Measurements from ENCODE around the gene STARD8. TPM values are rescaled to one million over a fixed set of nuclear protein-coding genes. Genes with fewer than 3 reads are reported as not detected.
A peak's percentile ranks its signal among the peaks of the same experiment; 100 is the strongest.
"Not testable (repeated sequence)": the region's sequence is repeated elsewhere in the genome, so short reads cannot be mapped to it uniquely, and the experiment has no call there.

STARD8 gene
- total and polyA plus RNA-seq, 5 experiments from 2014 or later = 0.14 to 0.31 TPM; not detected in 3

- Mint-ChIP-seq H3K36me3 (no peaks in the 10 kb centered on the region), H3K9me3 (no peaks in the 10 kb centered on the region), H3K27me3 (peaks cover 5 to 29% (median 13%) of the 10 kb centered on the region in 5 donors), H3K4me3 (no peak overlapping the region), H3K4me1 (peaks cover 5 to 17% (median 7%) of the 10 kb centered on the region in 4 donors), H3K27ac (no peak overlapping the region)
- POLR2A ChIA-PET = no interaction called here
- DNase-seq = no peak
- no peak for ATAC-seq
Observed at GRCh38 chrX:68684919-68685304, 37.4 kb downstream of the STARD8 start.

GRCh38 chrX:68685685-68686084, 38.2 kb downstream of the STARD8 start:
- POLR2A ChIA-PET = no interaction called here
- no peak for ATAC-seq

GRCh38 chrX:68686097-68686977, 38.9 kb downstream of the STARD8 start:
- POLR2A ChIA-PET = no interaction called here
- peaks cover 5 to 17% (median 7%) of the 10 kb centered on the region in 4 donors for H3K4me1 Mint-ChIP-seq

More at GRCh38 chrX:68685685-68686084, 38.2 kb downstream of the STARD8 start:
- no peak for DNase-seq
- H3K27me3 Mint-ChIP-seq = peaks cover 5 to 29% (median 13%) of the 10 kb centered on the region in 5 donors
- H3K27ac Mint-ChIP-seq = no peak overlapping the region
- no peaks in the 10 kb centered on the region for H3K9me3 Mint-ChIP-seq
- H3K36me3 Mint-ChIP-seq = no peaks in the 10 kb centered on the region
- H3K4me3 Mint-ChIP-seq = peak overlapping the region in 9 of 10 donors; percentile 26 to 72 (median 54)
- H3K4me1 Mint-ChIP-seq = peaks cover 5 to 17% (median 7%) of the 10 kb centered on the region in 4 donors

GRCh38 chrX:68688931-68689330, 41.5 kb downstream of the STARD8 start:
- H3K36me3 Mint-ChIP-seq, H3K9me3 Mint-ChIP-seq, POLR2A ChIA-PET, DNase-seq, H3K4me3 Mint-ChIP-seq, H3K27ac Mint-ChIP-seq, ATAC-seq: not testable (repeated sequence)
- peaks cover 5 to 32% (median 13%) of the 10 kb centered on the region in 5 donors for H3K27me3 Mint-ChIP-seq
- H3K4me1 Mint-ChIP-seq = peaks cover 5 to 17% (median 7%) of the 10 kb centered on the region in 4 donors

More at GRCh38 chrX:68686097-68686977, 38.9 kb downstream of the STARD8 start:
- peaks cover 5 to 29% (median 13%) of the 10 kb centered on the region in 5 donors for H3K27me3 Mint-ChIP-seq
- no peaks in the 10 kb centered on the region for H3K9me3 Mint-ChIP-seq
- peak overlapping the region; percentile 3 to 72 (median 62) for H3K4me3 Mint-ChIP-seq
- no peak for DNase-seq
- H3K36me3 Mint-ChIP-seq = no peaks in the 10 kb centered on the region
- ATAC-seq = no peak
- no peak overlapping the region for H3K27ac Mint-ChIP-seq

GRCh38 chrX:68690936-68691501, 43.6 kb downstream of the STARD8 start:
- Mint-ChIP-seq H3K4me3 (no peak overlapping the region), H3K27me3 (peaks cover 5 to 41% (median 12%) of the 10 kb centered on the region in 5 donors), H3K9me3 (no peaks in the 10 kb centered on the region), H3K36me3 (no peaks in the 10 kb centered on the region), H3K27ac (no peak overlapping the region), H3K4me1 (peaks cover 4 to 12% (median 10%) of the 10 kb centered on the region in 4 donors)
- POLR2A ChIA-PET = no interaction called here
- DNase-seq = no peak
- no peak for ATAC-seq

- H3K36me3 Mint-ChIP-seq = no peaks in the 10 kb centered on the region
- H3K27ac Mint-ChIP-seq = no peak overlapping the region
- no peaks in the 10 kb centered on the region for H3K9me3 Mint-ChIP-seq
- ATAC-seq (no peak), DNase-seq (no peak)
- POLR2A ChIA-PET = no interaction called here
- H3K4me1 Mint-ChIP-seq = peaks cover 1 to 7% (median 5%) of the 10 kb centered on the region in 4 donors
- H3K4me3 Mint-ChIP-seq = no peak overlapping the region
- peaks cover 5 to 39% (median 7%) of the 10 kb centered on the region in 5 donors for H3K27me3 Mint-ChIP-seq
Observed at GRCh38 chrX:68691921-68692320, 44.5 kb downstream of the STARD8 start.

- Mint-ChIP-seq H3K36me3 (no peaks in the 10 kb centered on the region), H3K4me3 (no peak overlapping the region), H3K27me3 (peaks cover 5 to 33% (median 7%) of the 10 kb centered on the region in 5 donors), H3K27ac (no peak overlapping the region), H3K9me3 (no peaks in the 10 kb centered on the region), H3K4me1 (peaks cover 0 to 7% (median 2%) of the 10 kb centered on the region in 4 donors)
- POLR2A ChIA-PET = no interaction called here
- DNase-seq (no peak), ATAC-seq (no peak)
Observed at GRCh38 chrX:68692651-68693050, 45.2 kb downstream of the STARD8 start.

GRCh38 chrX:68693481-68694434, 46.3 kb downstream of the STARD8 start:
- Mint-ChIP-seq H3K27me3 (peaks cover 5 to 32% (median 6%) of the 10 kb centered on the region in 5 donors), H3K36me3 (no peaks in the 10 kb centered on the region), H3K9me3 (no peaks in the 10 kb centered on the region), H3K27ac (no peak overlapping the region), H3K4me3 (peak overlapping the region in 8 of 10 donors; percentile 4 to 52 (median 34)), H3K4me1 (peaks cover 0 to 7% (median 2%) of the 10 kb centered on the region in 4 donors)
- no peak for DNase-seq
- POLR2A ChIA-PET = interaction anchor here (0.6 kb wide), 1 partner anchor 63 kb away, joined by 3 read pairs; no protein-coding TSS in a partner anchor
- no peak for ATAC-seq

GRCh38 chrX:68694435-68695205, 47.2 kb downstream of the STARD8 start:
- ATAC-seq (no peak), DNase-seq (no peak)
- POLR2A ChIA-PET = interaction anchor here (0.6 kb wide), 1 partner anchor 64 kb away, joined by 3 read pairs; no protein-coding TSS in a partner anchor
- Mint-ChIP-seq H3K36me3 (no peaks in the 10 kb centered on the region), H3K9me3 (no peaks in the 10 kb centered on the region), H3K27ac (no peak overlapping the region), H3K4me1 (peaks cover 0 to 10% (median 2%) of the 10 kb centered on the region in 4 donors), H3K4me3 (peak overlapping the region in 7 of 10 donors; percentile 4 to 61 (median 34)), H3K27me3 (peaks cover 5 to 32% (median 8%) of the 10 kb centered on the region in 5 donors)

GRCh38 chrX:68695206-68695845, 47.9 kb downstream of the STARD8 start:
- Mint-ChIP-seq H3K4me3 (peak overlapping the region in 2 of 10 donors; percentile 34 to 61), H3K27me3 (peaks cover 5 to 32% (median 8%) of the 10 kb centered on the region in 5 donors), H3K9me3 (no peaks in the 10 kb centered on the region), H3K27ac (no peak overlapping the region), H3K4me1 (peaks cover 0 to 11% (median 2%) of the 10 kb centered on the region in 4 donors), H3K36me3 (no peaks in the 10 kb centered on the region)
- POLR2A ChIA-PET = no interaction called here
- no peak for DNase-seq
- ATAC-seq = no peak

GRCh38 chrX:68696267-68696990, 49.0 kb downstream of the STARD8 start:
- peak overlapping the region in 1 of 10 donors; percentile 7 for H3K4me3 Mint-ChIP-seq

More at GRCh38 chrX:68696267-68696990, 49.0 kb downstream of the STARD8 start:
- POLR2A ChIA-PET = no interaction called here
- Mint-ChIP-seq H3K9me3 (no peaks in the 10 kb centered on the region), H3K27ac (no peak overlapping the region), H3K27me3 (peaks cover 5 to 32% (median 8%) of the 10 kb centered on the region in 5 donors), H3K4me1 (peaks cover 0 to 11% (median 2%) of the 10 kb centered on the region in 4 donors), H3K36me3 (no peaks in the 10 kb centered on the region)
- ATAC-seq (no peak), DNase-seq (no peak)
